DMS79 (cell line): Measurements from ENCODE around the gene MB.

Source experiments
- DNase-seq: peaks from one replicate; lab custom pipeline; 2025; lab: John Stamatoyannopoulos, UW

Gene MB

GRCh38 chr22:35615156-35615555 is 2.0 kb downstream of the MB start:
- DNase-seq: no peak

DNA sequence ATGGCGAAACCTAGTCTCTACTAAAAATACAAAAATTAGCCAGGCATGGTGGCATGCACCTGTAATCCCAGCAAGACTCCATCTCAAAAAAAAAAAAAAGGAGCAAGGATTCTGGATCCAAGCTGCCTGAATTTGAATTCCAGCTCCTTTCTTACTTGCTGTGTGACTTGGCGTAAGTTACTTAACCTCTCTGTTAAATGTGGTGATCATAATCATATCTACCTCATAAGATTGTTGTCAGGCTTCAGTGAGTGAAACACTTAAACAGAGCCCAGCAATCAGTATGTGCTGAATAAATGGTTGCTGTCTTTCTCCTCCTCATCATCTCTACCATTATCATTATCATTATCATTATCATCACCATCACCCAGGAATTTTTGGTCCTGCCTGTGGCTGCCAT is 2.7 kb downstream of the MB start:
- DNase-seq: no peak

DNA sequence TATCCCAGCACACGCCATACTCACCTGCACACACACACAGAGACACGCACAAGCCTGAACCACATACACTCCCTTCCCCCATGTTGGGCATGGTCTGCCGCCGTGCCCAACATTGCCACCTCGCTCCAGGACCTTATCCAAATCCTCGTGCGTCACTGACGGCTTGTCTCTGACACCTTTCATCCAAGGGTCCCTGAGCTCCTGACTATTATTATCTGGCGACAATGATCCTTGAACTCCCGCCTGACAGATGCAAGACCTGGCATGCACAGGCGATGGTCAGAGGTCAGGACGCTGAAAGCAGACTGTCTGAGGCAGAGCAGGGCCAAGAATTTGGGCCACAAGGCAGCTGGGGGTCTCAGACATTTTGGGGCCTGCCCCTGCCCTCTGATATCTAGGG is 4.2 kb downstream of the MB start:
- DNase-seq: no peak

GRCh38 chr22:35611891-35612576 is 5.1 kb downstream of the MB start:
- DNase-seq: no peak

GRCh38 chr22:35611200-35611890 is 5.8 kb downstream of the MB start:
- no peak for DNase-seq

- DNase-seq: no peak
Measured at GRCh38 chr22:35610741-35611140, 6.4 kb downstream of the MB start.

DNA sequence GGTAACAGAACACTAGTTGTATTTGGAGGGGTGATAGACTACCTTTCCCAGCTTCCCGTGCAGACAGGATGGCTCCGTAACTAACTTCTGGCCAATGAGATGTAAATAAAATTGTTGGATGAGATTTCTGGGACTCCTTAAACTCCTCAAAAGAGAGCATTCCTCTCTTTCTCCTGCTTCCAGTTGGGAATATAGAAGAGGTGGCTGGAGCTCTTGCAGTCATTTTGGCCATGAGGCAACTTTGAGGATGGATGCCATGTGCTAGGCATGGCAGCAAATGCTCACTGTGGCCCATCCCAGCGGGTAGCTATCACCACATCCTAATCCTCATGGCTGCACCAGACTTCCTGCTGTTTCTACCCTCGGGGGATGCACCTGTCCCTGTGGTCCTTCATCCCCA is 7.4 kb downstream of the MB start:
- no peak for DNase-seq

DNA sequence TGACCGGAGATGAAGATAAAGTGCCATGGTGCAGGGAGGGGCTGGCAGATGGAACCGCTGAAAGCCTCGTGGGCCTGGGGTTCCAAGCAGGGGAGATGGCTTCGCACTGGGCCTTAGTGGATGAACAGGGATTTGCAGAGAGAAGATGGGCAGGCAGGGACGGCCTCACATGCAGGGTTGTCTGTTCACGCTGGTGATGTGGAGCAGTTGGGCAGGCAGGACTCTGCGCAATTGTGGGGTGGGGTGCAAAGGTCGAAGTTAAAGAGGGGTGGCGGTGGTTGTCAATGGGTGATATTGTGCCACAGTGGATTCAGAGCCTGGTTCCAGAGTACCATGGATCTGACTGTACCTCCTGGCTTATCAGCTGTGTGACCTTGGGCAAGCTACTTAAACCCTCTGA is 7.9 kb downstream of the MB start:
- no peak for DNase-seq

DNA sequence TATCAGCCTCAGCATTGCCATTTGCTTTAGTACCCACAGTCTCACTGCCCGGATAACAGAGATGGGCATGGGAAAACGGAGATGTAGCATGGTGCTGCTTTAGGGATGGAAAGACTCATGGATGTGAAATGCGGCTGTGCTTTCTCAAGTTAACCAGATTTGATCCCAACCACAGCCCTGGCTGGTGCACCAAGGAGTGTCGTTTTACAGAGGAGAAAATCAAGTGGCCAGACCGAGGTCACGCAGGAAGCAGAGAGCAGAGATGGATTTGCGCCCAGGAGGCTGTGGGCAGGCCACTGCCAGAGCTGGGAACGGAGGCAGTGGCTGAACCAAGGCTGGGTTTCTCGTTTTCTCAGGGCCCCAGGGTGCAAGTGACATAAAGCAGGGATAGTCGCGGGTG is 9.0 kb downstream of the MB start:
- DNase-seq: no peak

GRCh38 chr22:35606916-35607315 is 10.2 kb downstream of the MB start:
- no peak for DNase-seq

DNA sequence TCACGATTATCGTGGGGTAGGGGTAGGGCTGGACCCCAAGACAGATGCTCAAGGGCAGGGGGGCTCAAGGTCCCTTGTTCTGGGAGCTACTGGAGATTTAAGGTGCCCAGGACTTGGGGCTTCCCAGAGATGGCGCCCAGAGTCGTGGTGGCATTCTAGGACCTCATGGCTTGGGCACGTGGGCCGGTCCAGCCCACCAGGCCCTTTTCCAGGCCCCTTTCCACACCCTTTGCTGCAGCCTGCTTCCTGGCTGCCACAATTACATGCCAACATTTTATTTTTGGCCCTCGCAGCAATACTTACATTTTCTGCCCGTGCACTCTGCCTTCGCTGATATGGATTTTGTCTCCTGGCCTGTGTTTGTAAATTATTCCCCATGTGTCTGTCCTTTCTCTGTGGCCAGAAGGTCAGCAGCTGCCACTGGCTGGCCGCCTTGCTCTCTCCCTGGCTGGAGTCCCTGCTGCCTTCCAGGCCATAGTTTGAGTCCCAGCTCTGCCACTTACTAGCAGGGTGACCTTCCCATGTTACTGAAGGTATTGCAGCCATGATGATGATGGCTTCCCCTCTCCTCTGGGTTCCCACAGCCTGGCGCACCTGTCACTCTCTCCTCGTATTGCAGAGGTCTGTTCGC is 11.2 kb downstream of the MB start:
- DNase-seq: no peak

GRCh38 chr22:35605369-35605680 is 11.8 kb downstream of the MB start:
- DNase-seq: no peak

GRCh38 chr22:35604621-35605368 is 12.3 kb downstream of the MB start:
- DNase-seq: no peak

GRCh38 chr22:35601743-35602615 is 15.2 kb downstream of the MB start:
- DNase-seq: no peak

DNA sequence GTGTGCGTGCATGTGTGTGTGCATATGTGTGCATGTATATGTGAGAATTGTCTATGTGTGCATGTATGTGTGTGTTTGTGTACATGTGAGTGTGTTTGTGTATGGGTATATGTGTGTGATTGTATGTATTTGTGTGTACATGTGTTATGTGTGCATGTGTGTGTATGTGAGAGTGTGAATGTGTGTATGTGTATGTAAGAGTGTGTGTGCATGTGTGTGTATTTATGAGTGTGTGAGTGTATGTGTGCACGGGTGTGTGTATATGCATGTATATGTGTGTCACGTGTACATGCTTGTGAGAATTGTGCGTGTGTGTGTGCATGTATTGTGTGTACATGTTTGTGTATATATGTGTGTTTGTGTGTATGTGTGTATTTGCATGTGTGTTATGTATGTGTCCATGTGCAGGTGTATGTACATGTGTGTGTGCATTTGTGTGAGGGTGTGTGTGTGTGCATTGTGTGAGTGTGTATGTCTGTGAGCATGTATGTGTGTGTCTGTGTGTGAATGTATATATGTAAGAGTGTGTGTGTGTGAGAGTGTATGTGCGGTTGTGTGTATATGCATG is 16.0 kb downstream of the MB start:
- no peak for DNase-seq

DNA sequence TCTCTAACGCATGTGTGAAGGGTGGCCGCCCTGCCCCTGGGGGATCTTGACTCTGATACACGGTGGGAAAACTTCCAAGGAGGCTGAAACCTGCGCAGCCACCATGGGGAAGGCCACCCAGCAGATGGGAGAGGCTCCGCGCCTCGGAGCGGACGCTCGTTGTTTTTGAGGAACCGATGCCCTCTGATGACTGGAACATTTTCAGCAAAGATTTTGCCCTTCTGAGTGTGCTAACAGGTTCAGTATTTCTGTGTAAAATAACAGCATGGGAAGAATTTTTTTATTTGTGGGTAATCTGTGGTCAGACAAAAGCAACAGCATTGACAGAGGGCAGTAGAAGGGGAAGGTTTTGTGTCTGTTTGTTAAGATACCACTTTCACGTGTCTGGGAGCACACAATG is 16.7 kb downstream of the MB start:
- DNase-seq: no peak

GRCh38 chr22:35599364-35599763 is 17.8 kb downstream of the MB start:
- DNase-seq: no peak

GRCh38 chr22:35598396-35598710 is 18.8 kb downstream of the MB start:
- DNase-seq: no peak

DNA sequence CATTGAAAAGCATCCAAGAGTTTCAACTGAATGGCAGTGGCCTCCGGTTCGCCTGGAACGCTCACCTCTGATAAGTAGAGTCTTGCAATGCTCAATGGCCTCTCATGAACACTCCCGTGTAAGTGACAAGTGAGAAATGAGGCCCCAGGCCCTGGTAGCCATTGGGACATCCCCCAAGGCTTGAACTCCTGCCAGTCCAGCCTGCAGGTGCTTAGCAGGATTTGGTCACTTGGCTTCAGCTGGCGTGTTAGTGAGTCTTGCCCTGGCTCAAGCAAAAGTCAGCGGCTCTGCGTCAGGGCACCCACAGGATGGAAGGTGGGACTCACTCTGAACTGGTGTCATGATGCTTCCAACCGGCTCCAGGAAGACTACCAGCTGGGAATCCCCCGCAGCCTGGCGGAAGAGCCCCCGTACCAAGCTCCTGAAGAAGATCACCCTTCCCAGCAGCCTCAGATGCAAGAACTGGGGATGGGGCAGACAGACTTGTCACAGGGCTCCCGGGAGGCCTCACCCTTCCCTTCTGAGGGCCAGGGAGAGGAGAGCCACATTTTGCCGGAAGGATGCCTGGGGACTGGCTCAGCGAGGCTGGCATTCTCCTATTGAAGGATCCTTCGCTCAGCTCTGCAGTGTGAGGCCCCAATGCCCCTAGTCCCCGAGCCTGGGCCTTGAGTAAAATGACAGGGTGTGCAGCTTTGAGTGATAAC is 19.3 kb downstream of the MB start:
- no peak for DNase-seq

GRCh38 chr22:35596821-35597220 is 20.3 kb downstream of the MB start:
- no peak for DNase-seq

GRCh38 chr22:35594686-35595085 is 22.4 kb downstream of the MB start:
- DNase-seq: no peak
